A673 (cell line): Measurements from ENCODE around the gene HMGCLL1. TPM values are rescaled to one million over a fixed set of nuclear protein-coding genes. Genes with fewer than 3 reads are reported as not detected.

ENCODE experiments used
- BruUV-seq: library from RNA; stranded (reverse); fragments of 400-500 nt; replicated peaks from 2 replicates; lab custom pipeline; 2021; lab: Mats Ljungman, UMichigan
- CTCF ChIA-PET: fragments of 300-600 bp; sonication (Branson Sonifier 250); formaldehyde crosslinking; loops from one replicate; lab custom pipeline; 2022; ENCODE audit warnings: antibody characterized with exemption; lab: Charles Lee
- POLR2A ChIA-PET: fragments of 300-600 bp; sonication (Branson Sonifier 250); formaldehyde crosslinking; loops from one replicate; lab custom pipeline; 2022; ENCODE audit warnings: antibody characterized with exemption; ENCODE audit not compliant: low non-redundant PET; lab: Charles Lee
- DNase-seq: peaks from one replicate; pipeline ENCODE4 v3.0.0-alpha.2; 2015; ENCODE audit warnings: low spot score
- H3K27ac ChIP-seq: fragments of 200-600 bp; sonication (generic); 2 replicates; pipeline ENCODE4 v1.5.1; 2016; ENCODE audit warnings: mixed run types, low read depth, mild to moderate bottlenecking, mixed read lengths, antibody characterized with exemption, low read length; ENCODE audit not compliant: poor library complexity, severe bottlenecking
- H3K27me3 ChIP-seq: fragments of 200-600 bp; sonication (generic); replicated peaks from 2 replicates; pipeline ENCODE4 v1.6.1; 2017; ENCODE audit warnings: mixed run types, low read depth, mild to moderate bottlenecking, mixed read lengths, antibody characterized with exemption, low read length; ENCODE audit not compliant: insufficient read depth, poor library complexity
- H3K36me3 ChIP-seq: fragments of 200-600 bp; sonication (generic); 2 replicates; pipeline ENCODE4 v1.6.1; 2016; ENCODE audit warnings: mixed run types, mild to moderate bottlenecking, mixed read lengths, antibody characterized with exemption, low read length; ENCODE audit not compliant: insufficient read depth, poor library complexity, severe bottlenecking
- H3K4me1 ChIP-seq: fragments of 200-600 bp; sonication (generic); 2 replicates; pipeline ENCODE4 v1.6.1; 2017; ENCODE audit warnings: mixed run types, mild to moderate bottlenecking, mixed read lengths, antibody characterized with exemption, low read length; ENCODE audit not compliant: insufficient read depth, poor library complexity, severe bottlenecking
- H3K4me3 ChIP-seq: fragments of 200-600 bp; sonication (generic); 2 replicates; pipeline ENCODE4 v1.5.1; 2016; ENCODE audit warnings: low read depth, mixed run types, mild to moderate bottlenecking, mixed read lengths, low read length; ENCODE audit not compliant: poor library complexity, severe bottlenecking
- H3K9me3 ChIP-seq: fragments of 200-600 bp; sonication (generic); 2 replicates; pipeline ENCODE4 v1.6.1; 2016; ENCODE audit warnings: mixed run types, low read depth, mild to moderate bottlenecking, mixed read lengths, antibody characterized with exemption, low read length; ENCODE audit not compliant: poor library complexity, severe bottlenecking
- CTCF ChIP-seq: fragments of 300-800, 200-600 bp; sonication (generic); conservative IDR thresholded peaks from 2 replicates; pipeline ENCODE4 v1.5.1; 2017; ENCODE audit warnings: low read depth, mild to moderate bottlenecking, antibody characterized with exemption, low read length, moderate library complexity, mixed read lengths
- EZH2 ChIP-seq: fragments of 200-600 bp; sonication (generic); IDR thresholded peaks from 2 replicates; pipeline ENCODE4 v1.6.1; 2017; ENCODE audit warnings: borderline replicate concordance, low read depth, mild to moderate bottlenecking, mixed read lengths, antibody characterized with exemption, low read length; ENCODE audit not compliant: poor library complexity, severe bottlenecking
- intact Hi-C: fragments of 100-400 bp; cut with micrococcal nuclease; formaldehyde crosslinking; loops from one replicate; pipeline ENCODE4 v1.10.0; 2022; ENCODE audit not compliant: unreplicated experiment
- total RNA-seq: library from RNA; stranded (reverse); gene quantifications from 2 replicates; pipeline ENCODE4 v1.2.3, GENCODE V29; 2021

The HMGCLL1 gene
- total RNA-seq, 1 experiment from 2014 or later = not detected

DNA sequence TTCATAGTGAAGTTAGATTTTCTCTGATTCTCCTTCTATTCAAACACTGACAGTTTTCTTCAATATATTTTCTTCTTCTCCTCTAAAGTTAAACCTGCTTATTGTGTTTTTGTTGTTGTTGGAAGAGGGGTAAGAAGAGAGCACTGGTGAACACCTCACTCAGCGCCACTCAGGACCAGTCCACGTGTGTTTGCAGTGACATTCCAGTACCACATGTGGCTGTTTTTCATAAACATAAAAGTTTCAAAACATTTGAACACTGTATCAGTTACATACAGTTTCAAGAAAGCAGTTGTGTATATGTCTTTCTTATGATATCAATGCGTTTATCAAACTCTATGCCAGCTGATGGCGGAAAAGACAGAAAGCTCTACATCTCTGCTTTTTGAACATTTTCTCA lies 86.7 kb downstream of the HMGCLL1 start:
- CTCF ChIA-PET = no interaction called here
- Histone ChIP-seq H3K9me3 (no peaks in the 10 kb centered on the region), H3K36me3 (no peaks in the 10 kb centered on the region), H3K4me3 (no peak overlapping the region), H3K27me3 (no peaks in the 10 kb centered on the region), H3K4me1 (no peaks in the 10 kb centered on the region), H3K27ac (no peak overlapping the region)
- POLR2A ChIA-PET = no interaction called here
- no TSS peak for BruUV-seq
- no peak for TF ChIP-seq EZH2
- intact Hi-C loops = no loop called here
- no peak for DNase-seq

GRCh38 chr6:55490871-55491270 lies 88.1 kb downstream of the HMGCLL1 start:
- no TSS peak for BruUV-seq

DNA sequence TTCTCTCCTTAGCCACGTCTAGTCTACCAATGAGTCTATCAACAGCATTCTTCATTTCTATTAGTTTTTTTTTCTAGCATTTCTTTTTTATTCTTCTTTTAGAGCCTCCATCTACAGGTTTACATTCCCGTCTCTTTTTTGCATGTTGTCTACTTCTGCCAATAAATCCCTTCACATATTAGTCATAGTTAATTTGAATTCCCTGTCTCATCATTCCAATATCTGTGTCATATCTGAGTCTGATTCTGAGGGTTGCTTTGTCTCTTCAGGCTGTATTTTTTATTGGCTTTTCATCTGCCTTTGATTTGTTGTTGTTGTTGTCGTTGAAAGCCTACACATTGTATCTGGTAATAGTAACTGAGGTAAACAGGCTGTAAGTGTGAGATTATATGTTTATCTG lies 104.6 kb downstream of the HMGCLL1 start:
- POLR2A ChIA-PET = no interaction called here
- no peaks in the 10 kb centered on the region for H3K27me3 ChIP-seq
- H3K27ac ChIP-seq = no peak overlapping the region
- CTCF ChIA-PET = no interaction called here
- H3K4me3 ChIP-seq = no peak overlapping the region
- no peaks in the 10 kb centered on the region for H3K36me3 ChIP-seq
- intact Hi-C loops = no loop called here
- no peaks in the 10 kb centered on the region for H3K4me1 ChIP-seq
- TF ChIP-seq CTCF = no peak
- TF ChIP-seq EZH2 = no peak
- H3K9me3 ChIP-seq = no peaks in the 10 kb centered on the region
- BruUV-seq = no TSS peak
- no peak for DNase-seq

More at GRCh38 chr6:55490871-55491270, 88.1 kb downstream of the HMGCLL1 start:
- H3K9me3 ChIP-seq = no peaks in the 10 kb centered on the region
- DNase-seq = no peak
- no peaks in the 10 kb centered on the region for H3K4me1 ChIP-seq
- POLR2A ChIA-PET = no interaction called here
- intact Hi-C loops = no loop called here
- CTCF ChIA-PET = no interaction called here
- H3K27me3 ChIP-seq = no peaks in the 10 kb centered on the region
- no peaks in the 10 kb centered on the region for H3K36me3 ChIP-seq
- no peak for TF ChIP-seq EZH2
- no peak for TF ChIP-seq CTCF
- no peak overlapping the region for H3K4me3 ChIP-seq
- no peak overlapping the region for H3K27ac ChIP-seq

GRCh38 chr6:55473722-55474121 lies 105.3 kb downstream of the HMGCLL1 start:
- no peak overlapping the region for H3K27ac ChIP-seq
- intact Hi-C loops = no loop called here
- ChIA-PET CTCF (no interaction called here), POLR2A (no interaction called here)
- BruUV-seq = no TSS peak
- no peak for DNase-seq
- H3K9me3 ChIP-seq = no peaks in the 10 kb centered on the region
- H3K27me3 ChIP-seq = no peaks in the 10 kb centered on the region
- no peaks in the 10 kb centered on the region for H3K4me1 ChIP-seq
- H3K4me3 ChIP-seq = no peak overlapping the region
- no peak for TF ChIP-seq EZH2
- no peak for TF ChIP-seq CTCF
- no peaks in the 10 kb centered on the region for H3K36me3 ChIP-seq
